GM13976 (cell line): ENCODE results near the gene LSAMP.

ENCODE experiments used
- DNase-seq: peaks from one replicate; pipeline ENCODE4 v3.0.0; 2012; ENCODE audit warnings: low spot score
- CTCF ChIP-seq: IDR thresholded peaks from 2 replicates; pipeline ENCODE4 v1.5.1; 2012; ENCODE audit warnings: borderline replicate concordance, mild to moderate bottlenecking; ENCODE audit not compliant: insufficient read depth; ENCODE audit errors: extremely low read depth, missing control alignments, control extremely low read depth
- in situ Hi-C: fragments of 300-500 bp; cut with MboI; formaldehyde crosslinking; loops from one replicate; pipeline ENCODE4 v1.12.0; 2022; ENCODE audit warnings: low sequenced_read_pairs, mixed read lengths, inconsistent platforms; ENCODE audit not compliant: unreplicated experiment

Gene LSAMP

GRCh38 chr3:116423374-116423773 is 21.9 kb downstream of the LSAMP start:
- TF ChIP-seq CTCF, result no peak
- no peak for DNase-seq
- in situ Hi-C loops, result no loop called here

- no peak for DNase-seq
- no peak for TF ChIP-seq CTCF
- in situ Hi-C loops, result no loop called here
These were observed 28.1 kb downstream of the LSAMP start for GRCh38 chr3:116417151-116417550.

DNA sequence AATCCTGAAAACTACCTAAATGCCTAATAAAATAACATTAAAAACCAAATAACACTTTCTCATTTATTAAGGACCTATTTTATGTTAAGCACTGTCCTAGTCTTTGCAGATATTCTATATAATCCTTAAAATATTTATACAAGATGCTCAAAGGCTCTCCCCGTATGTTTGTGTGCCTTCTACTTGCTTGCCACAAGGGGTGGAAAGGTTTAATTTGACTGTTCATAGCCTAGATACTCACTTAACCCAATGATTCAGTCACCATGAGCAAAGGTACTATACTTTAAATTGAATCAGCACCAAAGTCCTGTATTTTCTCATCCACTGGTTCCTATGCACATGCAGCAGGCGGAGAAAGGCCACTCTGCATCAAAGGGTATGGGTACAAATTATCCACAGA is 32.0 kb downstream of the LSAMP start:
- no peak for TF ChIP-seq CTCF
- no peak for DNase-seq
- in situ Hi-C loops, result no loop called here

- in situ Hi-C loops, result no loop called here
These were observed 36.8 kb downstream of the LSAMP start for GRCh38 chr3:116408473-116408872.

GRCh38 chr3:116405231-116405630 is 40.1 kb downstream of the LSAMP start:
- DNase-seq, result no peak
- no peak for TF ChIP-seq CTCF
- in situ Hi-C loops, result no loop called here

More at GRCh38 chr3:116408473-116408872, 36.8 kb downstream of the LSAMP start:
- no peak for TF ChIP-seq CTCF
- DNase-seq, result no peak

DNA sequence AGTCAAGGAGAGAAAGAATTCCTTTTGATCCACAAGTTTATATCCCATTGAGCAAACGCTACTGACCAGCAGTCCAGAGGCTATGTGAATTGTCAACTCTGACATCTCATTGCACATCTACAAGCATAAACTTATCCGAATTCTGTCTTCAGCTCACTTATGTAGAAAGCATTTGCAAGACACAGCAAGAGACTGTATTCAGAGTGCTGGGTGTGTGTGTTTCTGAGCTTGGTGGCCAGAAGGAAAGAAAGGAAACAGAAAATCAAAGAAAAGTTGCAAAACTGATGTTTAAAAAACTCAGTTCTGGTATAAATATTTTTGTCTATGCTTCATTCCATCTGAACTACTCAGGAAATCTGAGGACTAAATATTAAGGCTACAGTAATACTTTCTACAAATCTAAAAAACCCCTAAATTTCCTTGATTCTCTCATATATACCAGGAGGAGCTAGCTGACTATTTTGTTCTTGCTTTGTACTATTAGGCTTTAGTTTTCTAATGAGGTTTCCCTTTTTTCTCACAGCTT is 45.5 kb downstream of the LSAMP start:
- TF ChIP-seq CTCF, result no peak
- in situ Hi-C loops, result no loop called here
- DNase-seq, result no peak

DNA sequence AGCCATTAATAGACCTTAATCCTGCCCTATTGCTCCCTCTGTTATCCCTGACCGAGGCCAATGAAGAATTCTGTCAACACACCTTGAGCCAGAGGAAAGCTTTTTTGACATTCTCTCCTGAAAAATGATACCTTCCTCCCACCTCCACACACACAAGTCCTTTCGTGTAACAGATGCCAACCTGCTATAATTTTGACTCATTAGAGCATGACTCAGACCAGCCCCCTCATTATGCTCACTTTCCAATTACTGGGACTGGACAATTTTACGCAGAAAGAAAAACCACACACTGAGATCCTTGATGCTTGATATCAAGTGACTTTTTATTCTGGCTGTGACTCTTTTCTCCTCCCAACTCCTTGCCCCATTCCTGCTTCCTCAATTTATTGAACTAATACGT is 50.9 kb downstream of the LSAMP start:
- no peak for TF ChIP-seq CTCF
- in situ Hi-C loops, result no loop called here
- DNase-seq, result no peak
